ENCODE data around the gene WFDC13. TPM values are rescaled to one million over a fixed set of nuclear protein-coding genes. Genes with fewer than 3 reads are reported as not detected.

Gene WFDC13
- total and polyA plus RNA-seq, 2 donors from 2014 or later: not detected

- H3K27me3 ChIP-seq (ENCODE audit: control insufficient read depth, insufficient read depth, low read length): no peaks in the 10 kb centered on the region
- H3K9ac ChIP-seq (ENCODE audit: low read length in 3 of 3): no peak overlapping the region
- DNase-seq (no peak), FAIRE-seq (no peak)
- no peaks in the 10 kb centered on the region for H3K4me1 ChIP-seq (ENCODE audit: control insufficient read depth in 2 of 3, insufficient read depth in 2 of 3, low read depth in 1 of 3, low read length in 3 of 3)
- no peak overlapping the region for H3K27ac ChIP-seq (ENCODE audit: low read depth in 2 of 2, low read length in 2 of 2)
- H3K36me3 ChIP-seq (ENCODE audit: control insufficient read depth in 2 of 3, insufficient read depth in 3 of 3, low read length in 3 of 3): no peaks in the 10 kb centered on the region
- no peak for TF ChIP-seq CTCF (IDR thresholded peaks at IDR 0.05; ENCODE audit: borderline replicate concordance, extremely low read depth, insufficient read depth)
- H3K9me3 ChIP-seq (ENCODE audit: control insufficient read depth in 2 of 3, insufficient read depth in 1 of 3, low read length in 3 of 3): no peaks in the 10 kb centered on the region
- H3K4me3 ChIP-seq (ENCODE audit: low read length in 3 of 3): no peak overlapping the region
- intact Hi-C loops (cut with DNase I): no loop called here
These were observed 23.3 kb downstream of the WFDC13 start for GRCh38 chr20:45725134-45725533.

GRCh38 chr20:45727044-45727443, 25.2 kb downstream of the WFDC13 start:
- TF ChIP-seq CTCF (IDR thresholded peaks at IDR 0.05; ENCODE audit: borderline replicate concordance, extremely low read depth, insufficient read depth): no peak
- Histone ChIP-seq H3K4me1 (ENCODE audit: control insufficient read depth in 2 of 3, insufficient read depth in 2 of 3, low read depth in 1 of 3, low read length in 3 of 3) (no peaks in the 10 kb centered on the region), H3K27me3 (ENCODE audit: control insufficient read depth, insufficient read depth, low read length) (no peaks in the 10 kb centered on the region), H3K27ac (ENCODE audit: low read depth in 2 of 2, low read length in 2 of 2) (no peak overlapping the region), H3K36me3 (ENCODE audit: control insufficient read depth in 2 of 3, insufficient read depth in 3 of 3, low read length in 3 of 3) (no peaks in the 10 kb centered on the region), H3K9ac (ENCODE audit: low read length in 3 of 3) (no peak overlapping the region), H3K4me3 (ENCODE audit: low read length in 3 of 3) (no peak overlapping the region), H3K9me3 (ENCODE audit: control insufficient read depth in 2 of 3, insufficient read depth in 1 of 3, low read length in 3 of 3) (no peaks in the 10 kb centered on the region)
- DNase-seq (no peak), FAIRE-seq (no peak)
- intact Hi-C loops (cut with DNase I): no loop called here

GRCh38 chr20:45732199-45732598, 30.4 kb downstream of the WFDC13 start:
- no peak for TF ChIP-seq CTCF (IDR thresholded peaks at IDR 0.05; ENCODE audit: borderline replicate concordance, extremely low read depth, insufficient read depth)
- FAIRE-seq: no peak
- Histone ChIP-seq H3K4me1 (ENCODE audit: control insufficient read depth in 2 of 3, insufficient read depth in 2 of 3, low read depth in 1 of 3, low read length in 3 of 3) (no peaks in the 10 kb centered on the region), H3K4me3 (ENCODE audit: low read length in 3 of 3) (no peak overlapping the region), H3K27ac (ENCODE audit: low read depth in 2 of 2, low read length in 2 of 2) (no peak overlapping the region), H3K27me3 (ENCODE audit: control insufficient read depth, insufficient read depth, low read length) (no peaks in the 10 kb centered on the region), H3K9me3 (ENCODE audit: control insufficient read depth in 2 of 3, insufficient read depth in 1 of 3, low read length in 3 of 3) (no peaks in the 10 kb centered on the region), H3K9ac (ENCODE audit: low read length in 3 of 3) (no peak overlapping the region), H3K36me3 (ENCODE audit: control insufficient read depth in 2 of 3, insufficient read depth in 3 of 3, low read length in 3 of 3) (no peaks in the 10 kb centered on the region)
- no peak for DNase-seq
- intact Hi-C loops (cut with DNase I): no loop called here

GRCh38 chr20:45735552-45735951, 33.7 kb downstream of the WFDC13 start:
- FAIRE-seq (no peak), DNase-seq (no peak)
- H3K27me3 ChIP-seq (ENCODE audit: control insufficient read depth, insufficient read depth, low read length): no peaks in the 10 kb centered on the region
- no peaks in the 10 kb centered on the region for H3K4me1 ChIP-seq (ENCODE audit: control insufficient read depth in 2 of 3, insufficient read depth in 2 of 3, low read depth in 1 of 3, low read length in 3 of 3)
- intact Hi-C loops (cut with DNase I): no loop called here
- H3K9me3 ChIP-seq (ENCODE audit: control insufficient read depth in 2 of 3, insufficient read depth in 1 of 3, low read length in 3 of 3): no peaks in the 10 kb centered on the region
- no peaks in the 10 kb centered on the region for H3K36me3 ChIP-seq (ENCODE audit: control insufficient read depth in 2 of 3, insufficient read depth in 3 of 3, low read length in 3 of 3)
- no peak for TF ChIP-seq CTCF (IDR thresholded peaks at IDR 0.05; ENCODE audit: borderline replicate concordance, extremely low read depth, insufficient read depth)
- no peak overlapping the region for H3K9ac ChIP-seq (ENCODE audit: low read length in 3 of 3)
- H3K4me3 ChIP-seq (ENCODE audit: low read length in 3 of 3): no peak overlapping the region
- H3K27ac ChIP-seq (ENCODE audit: low read depth in 2 of 2, low read length in 2 of 2): no peak overlapping the region
